NCI-H2196 (cell line): ENCODE results near the gene KCNG2.
A peak's percentile ranks its signal among the peaks of the same experiment; 100 is the strongest.

ENCODE experiments used
- DNase-seq: peaks from one replicate; lab custom pipeline; 2025; ENCODE audit not compliant: unreplicated experiment; lab: John Stamatoyannopoulos, UW

The KCNG2 gene

DNA sequence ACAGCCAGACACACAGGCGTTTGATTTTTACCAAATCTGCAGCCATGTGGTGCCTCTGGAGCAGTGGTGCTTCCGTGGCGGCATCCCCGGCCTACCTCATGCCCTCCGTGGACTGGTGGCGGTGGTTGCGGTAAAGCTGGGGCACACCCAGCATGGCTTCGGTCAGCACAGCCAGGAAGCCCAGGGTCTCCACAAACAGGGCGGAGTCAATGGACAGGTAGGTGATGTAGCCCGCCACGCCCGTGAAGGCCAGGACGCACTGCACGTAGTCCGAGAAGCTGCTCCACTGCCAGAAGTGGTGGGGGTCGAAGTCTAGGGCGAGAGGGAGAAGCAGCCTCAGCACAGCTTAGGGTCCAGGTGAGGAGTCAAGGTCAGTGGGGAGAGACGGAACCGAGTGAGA, 121.4 kb downstream of the KCNG2 start:
- DNase-seq: no peak

DNA sequence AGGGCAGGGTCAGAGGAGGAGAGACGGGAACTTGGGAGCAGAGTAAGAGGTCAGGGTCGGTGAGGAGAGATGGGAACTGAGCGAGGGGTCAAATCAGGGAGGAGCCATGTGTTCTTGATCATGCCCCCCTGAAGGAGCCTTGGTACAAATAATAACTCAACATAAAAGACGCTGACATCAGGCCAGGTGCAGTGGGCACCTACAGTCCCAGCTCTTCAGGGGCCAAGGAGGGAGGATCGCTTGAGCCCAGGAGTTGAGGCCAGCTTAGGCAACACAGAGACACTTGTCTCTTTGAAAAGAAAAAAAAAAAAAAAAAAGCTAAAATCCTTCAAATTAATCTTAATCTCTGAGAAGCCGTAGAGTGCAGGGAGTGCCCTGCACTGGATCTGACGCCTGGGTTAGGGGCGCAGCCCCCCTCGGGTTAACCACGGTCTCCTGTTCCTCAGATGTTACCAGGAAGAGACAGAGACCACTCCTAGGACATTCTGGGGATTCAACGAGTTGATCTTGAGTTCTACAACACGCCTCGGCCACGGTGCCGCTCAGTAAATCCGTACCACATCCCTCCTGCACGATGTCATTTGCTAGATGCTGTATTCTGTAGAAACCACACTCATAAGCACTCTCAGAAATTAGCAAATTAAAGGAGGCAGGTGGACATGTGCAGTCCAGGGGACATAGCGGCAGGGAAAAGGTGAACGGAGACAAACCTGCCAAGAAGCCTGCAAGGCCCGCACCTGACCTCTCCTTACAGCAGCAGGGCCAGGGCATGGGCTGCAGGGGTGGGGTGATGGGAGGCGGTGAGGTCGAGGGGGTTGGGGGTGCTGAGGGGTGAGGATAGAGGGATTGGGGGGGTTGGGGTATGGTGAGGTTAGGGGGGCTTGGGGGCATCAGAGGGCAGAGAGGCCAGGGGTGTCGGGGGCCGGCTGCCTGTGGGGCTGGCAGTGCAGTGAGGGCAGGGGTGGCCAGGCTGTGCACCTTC, 124.5 kb downstream of the KCNG2 start:
- DNase-seq: no peak

DNA sequence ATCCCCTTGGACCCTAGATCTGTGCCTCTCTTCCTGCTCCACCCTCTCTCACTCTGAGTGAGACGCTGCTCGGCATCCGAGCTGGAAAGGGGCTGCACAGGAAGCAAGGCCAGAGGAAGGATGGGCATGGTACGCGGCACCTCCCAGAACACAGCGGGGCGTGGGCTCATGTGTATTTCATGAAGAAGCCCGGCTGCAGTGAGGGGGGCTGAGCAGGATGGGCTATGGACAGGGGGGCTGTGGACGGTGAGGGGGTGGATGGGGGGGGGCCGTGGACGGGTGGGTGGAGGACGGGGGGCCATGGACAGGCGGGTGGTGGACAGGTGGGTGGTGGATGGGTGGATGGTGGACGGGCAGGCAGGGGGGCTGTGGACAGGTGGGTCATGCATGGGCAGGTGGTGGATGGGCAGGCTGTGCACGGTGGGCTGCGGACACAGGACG, 125.3 kb downstream of the KCNG2 start:
- no peak for DNase-seq

DNA sequence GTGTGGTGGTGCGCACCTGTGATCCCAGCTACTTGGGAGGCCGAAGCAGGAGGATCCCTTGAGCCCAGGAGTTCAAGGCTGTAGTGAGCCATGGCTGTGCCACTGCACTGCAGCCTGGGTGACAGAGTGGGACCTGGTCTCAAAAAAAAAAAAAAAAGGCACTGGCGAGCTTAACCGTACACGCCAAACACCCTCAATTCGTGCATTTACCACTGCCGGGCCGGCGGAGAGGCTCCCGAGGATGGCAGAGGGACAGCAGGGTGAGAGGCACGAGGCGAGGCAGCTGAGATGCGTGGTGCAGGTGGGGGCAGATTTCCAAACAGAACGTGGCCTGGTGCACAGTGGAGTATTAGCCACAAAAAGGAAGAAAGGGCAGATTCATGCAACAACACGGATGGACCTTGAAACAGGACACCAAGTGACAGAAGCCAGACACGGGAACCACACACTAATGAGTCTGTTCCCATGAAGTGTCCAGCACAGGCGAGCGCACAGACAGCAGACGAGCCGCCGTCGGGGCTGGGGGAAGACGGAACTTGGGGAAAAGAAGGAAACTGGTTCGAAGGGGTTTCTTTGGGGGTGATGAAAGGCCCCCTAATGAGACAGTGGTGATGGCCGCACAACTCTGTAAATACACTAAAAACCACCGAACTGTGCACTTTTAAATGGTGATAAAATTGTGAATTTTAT, 126.3 kb downstream of the KCNG2 start:
- DNase-seq: no peak

DNA sequence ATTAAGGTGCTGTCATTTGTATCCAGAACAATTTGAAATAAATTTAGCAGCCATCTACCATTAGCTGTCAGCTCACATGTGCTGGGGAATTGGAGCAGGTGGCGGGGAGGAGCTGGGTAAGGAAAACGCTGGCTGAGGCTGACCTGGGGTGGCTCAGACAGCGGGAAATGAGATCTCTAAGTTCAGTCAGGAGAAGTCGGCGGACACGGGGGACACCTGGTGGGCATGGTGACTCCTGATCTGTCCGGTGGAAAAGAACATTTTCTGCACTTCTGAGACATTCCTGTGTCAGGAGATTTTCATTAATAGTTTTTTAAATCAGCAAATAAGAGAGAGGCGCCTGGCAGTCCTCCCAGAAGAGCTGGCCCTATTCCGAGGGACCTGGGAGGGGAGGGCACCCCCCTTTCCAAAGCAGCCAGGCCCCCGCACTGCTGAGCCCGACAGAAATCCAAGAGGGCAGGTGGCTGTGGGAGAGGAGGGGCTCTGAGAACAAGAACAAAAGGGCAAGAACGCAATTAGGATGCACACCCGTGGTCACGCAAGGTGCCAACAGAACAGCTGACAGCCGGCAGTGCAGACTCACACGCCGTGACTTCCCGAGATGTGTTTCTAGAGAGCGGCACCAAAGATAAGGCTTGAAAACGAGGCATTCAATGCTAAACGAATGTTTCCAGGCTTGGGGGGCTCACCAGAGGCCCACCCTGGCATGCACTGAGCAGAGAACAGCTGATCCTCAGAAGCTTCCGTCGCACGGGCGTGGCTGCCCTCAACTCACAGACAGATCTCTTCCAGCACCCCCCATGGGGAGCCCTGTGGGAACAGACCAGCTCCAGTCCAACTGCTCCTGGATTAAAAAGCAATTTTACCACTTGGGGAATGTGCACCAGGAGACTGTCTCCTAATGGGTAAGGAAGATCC, 127.3 kb downstream of the KCNG2 start:
- peak; percentile 61 for DNase-seq

DNA sequence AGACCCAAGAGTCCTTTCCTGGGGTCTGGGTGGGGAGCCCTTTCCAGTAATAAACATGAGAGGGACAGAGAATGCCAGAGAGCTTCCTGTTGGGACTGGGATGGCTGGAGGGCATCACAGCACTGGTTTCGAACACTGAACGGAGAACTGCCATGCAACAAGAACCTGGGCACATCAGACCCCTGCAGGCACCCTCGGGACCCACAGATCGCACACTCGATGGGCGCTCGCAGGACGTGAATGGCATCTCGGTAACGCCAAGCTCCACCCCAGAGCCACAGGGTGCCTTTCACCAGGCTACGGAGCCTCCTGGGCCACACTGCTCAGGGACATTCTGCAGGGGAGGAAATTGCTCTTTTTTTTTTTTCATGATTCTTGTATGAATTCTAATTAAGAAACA, 128.6 kb downstream of the KCNG2 start:
- no peak for DNase-seq

DNA sequence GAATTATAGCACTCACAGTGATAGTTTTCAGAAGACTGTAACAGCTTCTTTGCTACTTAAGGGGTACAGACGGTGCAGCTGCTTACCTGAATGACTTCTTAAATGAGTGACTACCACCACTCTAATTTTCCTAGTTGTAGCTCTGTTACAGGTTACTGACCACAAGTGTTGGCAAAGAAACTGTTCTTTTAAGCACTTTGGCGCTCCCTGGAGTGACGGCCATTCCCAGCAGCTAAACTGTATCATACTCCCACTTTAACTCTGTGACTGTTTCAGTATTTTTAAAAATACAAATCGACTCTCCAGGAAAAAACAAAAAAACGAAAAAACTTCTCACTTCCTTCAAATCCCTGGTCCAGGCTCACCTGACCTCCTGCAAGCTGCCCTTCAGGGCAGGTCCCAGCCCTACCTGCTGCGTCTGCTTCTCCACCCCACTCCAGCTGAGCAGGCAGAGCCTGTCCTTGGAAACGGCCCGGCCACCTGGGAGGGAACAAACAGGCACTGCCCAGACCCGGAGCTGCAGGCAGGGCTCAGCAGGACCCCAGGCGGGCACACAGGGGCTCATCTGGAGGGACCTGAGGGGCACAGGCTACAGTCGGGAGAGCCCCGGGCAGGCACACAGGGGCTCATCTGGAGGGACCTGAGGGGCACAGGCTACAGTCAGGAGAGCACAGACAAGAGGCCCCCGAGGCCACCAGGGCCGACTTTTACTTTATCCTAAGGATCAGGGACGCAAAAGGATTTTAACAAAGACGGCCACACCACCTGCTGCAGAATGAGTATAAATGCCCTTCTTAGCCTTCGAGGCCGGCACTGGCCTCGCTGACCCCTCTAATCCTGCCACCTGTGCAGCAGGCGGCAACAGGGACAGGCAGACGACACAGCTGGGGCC, 129.2 kb downstream of the KCNG2 start:
- DNase-seq: no peak

DNA sequence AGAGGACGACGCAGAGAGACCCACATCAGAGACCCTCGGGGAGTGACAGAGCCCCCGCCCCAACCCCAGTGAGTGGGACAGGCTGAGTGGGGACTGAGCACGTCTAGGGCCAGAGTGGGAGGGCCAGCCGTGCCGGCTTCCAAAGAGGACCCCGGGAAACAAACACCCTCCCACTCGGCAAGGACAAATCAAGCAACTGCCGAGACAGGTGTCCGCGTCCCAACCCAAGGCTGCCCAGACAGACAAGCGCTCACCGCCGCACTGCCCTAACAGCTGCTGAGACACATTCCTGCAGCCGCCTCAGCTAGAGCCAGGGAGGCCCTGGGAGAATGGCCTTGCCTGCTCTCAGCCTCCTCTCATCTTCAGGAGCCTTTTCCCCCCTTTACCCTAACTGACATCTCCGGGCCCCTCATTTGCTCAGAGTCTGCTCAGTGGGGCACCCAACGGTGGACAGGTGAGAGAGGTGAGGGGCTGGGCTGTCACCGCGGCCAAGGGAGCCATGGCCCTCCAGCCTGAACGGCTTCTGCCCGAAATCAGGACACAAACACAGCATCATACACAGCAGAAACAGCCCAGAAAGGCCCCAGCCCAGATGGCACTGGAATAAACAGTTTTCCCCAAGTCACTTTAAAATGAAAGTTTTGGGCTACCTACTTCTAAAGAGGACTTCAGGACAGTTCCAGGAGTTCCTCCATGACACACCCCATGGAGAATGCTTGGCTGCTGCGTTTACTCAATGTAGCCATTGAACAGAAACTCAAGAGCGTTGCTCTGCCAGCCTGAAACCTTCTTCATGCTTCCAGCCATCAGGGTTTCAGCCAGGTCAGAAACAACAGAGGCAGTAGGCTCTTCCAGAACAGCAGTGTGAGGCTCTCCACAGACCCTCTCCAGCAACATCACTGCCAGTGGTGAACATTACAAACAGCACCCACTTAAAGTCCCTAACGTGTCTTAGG, 130.1 kb downstream of the KCNG2 start:
- DNase-seq: no peak

DNA sequence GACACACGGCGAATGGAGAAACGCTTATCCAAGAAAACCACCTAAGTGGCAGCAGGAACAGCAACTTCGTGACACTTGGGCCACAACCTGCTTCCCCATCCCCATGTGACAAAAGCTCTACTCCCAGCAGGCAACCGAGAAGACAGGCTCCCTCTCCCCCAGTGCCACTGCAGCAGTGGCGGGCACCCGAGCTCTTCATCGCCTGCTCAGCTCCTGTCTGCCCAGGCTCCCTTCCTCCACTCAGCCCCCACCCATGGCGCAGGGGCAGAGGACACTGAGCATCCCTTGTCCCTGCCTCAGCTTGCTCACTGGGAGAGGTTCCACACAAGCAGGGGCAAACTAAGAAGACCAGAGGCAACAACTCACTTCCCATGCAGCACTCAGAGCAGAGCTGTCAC, 130.8 kb downstream of the KCNG2 start:
- no peak for DNase-seq

DNA sequence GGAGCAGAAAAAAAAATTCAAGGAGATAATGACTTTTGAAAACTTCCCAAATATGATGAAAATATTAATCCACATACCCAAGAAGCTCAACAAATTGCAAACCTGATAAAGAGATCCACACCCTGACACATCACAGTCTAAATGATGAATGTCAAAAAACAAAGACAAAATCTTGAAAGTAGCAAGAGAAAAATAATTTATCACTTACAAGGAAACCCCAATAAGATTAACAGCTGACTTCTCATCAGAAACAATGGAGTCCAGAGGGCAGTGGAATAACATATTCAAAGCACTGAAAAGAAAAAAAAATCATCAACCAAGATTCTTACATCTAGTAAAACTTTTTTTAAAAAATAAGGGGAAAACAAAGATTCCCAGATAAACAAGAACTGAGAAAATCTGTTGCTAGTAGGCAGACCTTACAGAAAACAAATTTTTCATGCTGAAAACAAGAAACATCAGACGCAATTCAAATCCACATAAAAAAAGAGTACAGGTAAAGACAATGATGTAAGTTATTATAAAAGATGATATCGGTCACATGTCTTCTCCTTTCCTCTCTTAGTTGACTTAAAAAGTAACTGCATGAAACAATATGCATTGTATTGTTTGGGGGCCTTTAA, 132.4 kb downstream of the KCNG2 start:
- DNase-seq: no peak

DNA sequence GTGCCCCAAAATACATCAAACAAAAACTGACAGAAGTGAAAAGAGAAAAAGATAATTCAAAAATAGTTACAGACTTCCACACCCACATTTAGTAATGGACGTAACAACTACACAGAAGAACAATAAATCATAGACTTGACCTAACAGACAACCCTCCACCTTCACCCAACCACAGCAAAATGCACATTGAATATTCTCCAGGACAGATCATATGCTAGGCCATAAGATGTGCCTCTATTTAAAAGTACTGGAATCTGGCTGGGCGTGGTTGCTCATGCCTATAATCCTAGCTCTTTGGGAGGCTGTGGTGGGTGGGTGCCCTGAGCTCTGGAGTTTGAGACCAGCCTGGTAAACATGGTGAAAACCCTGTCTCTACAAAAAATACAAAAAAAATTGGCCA, 133.7 kb downstream of the KCNG2 start:
- no peak for DNase-seq

DNA sequence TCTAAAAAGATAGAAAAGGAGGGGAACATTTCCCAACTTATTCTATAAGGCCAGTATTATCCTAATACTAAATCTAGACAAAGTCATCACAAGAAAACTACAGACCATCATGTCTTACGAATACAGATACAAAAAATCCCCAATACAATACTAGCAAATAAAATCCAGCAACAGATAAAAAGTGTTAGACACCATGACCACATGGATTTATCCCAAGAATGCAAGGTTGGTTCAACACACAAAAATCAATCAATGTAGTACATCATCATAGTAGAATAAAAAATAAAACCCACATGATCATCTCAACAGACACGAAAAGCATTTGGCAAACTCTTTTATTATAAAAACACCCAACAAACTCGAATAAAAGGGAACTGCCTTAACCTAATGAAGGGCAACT, 135.2 kb downstream of the KCNG2 start:
- no peak for DNase-seq

DNA sequence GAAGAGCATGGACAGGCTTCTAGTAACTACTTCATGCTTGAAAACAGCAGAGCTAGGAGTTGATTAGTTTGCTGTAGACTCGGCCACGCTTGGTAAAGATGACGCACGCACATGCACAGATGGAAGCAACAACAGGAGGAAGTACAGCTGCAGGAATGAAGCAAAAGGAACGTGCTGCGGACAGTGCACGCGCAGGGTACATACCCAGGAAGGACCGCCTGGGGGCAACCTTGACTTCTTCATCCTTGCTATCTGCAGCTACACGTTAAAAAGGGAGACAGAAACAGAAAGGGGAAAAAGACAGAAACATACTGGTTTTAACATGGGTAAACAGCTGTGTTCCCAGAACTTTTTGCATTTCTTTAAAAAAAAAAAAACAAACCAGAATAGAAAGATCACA, 136.0 kb downstream of the KCNG2 start:
- DNase-seq: no peak

DNA sequence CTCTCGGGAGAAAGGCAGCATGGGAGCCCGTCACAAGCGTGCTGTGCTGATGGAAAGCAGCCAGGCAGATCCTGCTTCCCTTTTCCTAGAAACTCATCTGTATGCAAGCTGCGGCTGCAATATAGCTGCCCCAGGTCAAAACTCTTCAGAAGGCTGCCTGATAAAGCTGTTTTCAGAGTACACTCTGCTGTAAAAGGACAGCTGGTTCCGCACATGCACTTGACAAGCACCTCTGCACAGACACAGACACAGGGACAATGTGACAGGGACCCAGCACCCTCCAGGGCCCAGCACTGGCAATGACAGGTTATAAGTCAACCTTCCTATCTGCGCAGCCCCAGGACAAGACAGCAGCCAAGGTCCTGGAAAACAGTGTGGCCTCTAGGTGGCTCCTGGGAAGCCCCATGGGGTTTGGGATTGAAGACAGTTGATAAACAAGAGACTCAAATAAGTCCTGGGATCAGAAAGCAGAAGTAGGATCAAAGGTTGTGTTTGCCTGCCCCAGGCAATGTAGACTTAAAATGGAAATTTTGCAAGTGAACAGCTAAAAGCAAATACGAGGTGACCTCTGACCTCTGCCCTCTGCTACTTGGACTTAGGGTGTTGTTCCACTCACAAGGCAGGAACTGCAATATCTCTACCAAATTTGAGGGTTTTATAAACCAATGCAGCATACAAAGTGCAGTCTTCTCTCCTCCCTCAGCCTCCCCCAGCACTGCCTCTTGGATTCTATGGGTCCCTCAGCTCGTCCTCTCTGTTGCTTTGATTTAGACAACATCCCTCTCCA, 136.8 kb downstream of the KCNG2 start:
- DNase-seq: no peak

DNA sequence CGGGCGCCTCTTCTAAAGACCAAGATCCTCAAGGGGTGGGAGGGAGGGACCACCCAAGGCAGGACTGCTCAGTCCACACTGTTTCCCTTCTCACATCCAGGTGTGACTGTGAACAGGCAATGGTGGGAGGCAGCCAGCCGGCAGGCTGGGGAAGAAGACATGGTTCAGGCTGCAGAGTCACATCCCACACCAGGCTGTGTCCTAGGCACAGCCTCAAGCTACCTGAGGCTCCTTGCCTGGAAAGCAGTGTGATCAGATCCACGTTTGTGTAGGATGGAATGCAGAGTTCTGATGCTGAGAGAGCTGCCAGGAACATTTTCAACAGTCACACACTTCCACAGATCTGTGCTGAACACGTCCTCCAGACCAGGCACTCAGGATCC, 137.4 kb downstream of the KCNG2 start:
- no peak for DNase-seq

DNA sequence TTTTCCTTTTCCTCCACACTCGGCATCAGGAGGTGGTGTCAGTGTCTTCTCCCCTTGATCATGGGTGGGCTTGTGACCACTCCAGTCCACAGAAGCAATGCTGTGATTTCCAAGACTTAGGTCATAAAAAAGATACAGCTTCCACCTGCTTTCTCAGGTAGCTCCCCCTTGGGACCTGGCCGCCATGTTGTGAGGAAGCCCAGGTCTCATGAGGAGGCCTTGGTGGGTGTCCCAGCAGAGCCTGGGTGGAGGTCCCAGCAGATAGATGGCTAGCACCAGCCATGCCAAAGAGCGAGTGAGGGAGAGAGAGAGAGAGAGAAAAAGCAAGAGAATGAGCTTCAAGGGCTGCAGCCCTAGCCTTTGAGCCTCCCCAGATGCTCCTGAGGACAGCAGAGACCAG, 137.8 kb downstream of the KCNG2 start:
- no peak for DNase-seq

DNA sequence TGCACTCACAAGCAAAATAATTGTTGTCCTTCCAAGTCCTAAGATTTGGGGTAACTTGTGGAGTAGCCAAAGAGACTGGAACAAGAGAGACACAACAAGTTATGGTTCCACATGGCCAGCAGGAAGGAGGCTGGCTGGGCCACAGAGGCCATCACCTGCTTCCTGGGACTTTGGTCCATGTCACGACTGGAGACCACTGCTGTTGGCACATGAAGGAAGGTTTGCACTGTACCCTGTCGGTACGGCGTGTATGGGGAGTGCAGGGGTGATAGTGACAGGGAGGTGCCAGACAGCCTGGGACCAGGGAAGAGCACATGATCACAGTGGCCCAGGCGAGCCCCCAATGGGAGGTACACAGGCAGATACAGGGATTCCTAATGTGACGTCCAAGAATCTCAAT, 138.2 kb downstream of the KCNG2 start:
- no peak for DNase-seq

DNA sequence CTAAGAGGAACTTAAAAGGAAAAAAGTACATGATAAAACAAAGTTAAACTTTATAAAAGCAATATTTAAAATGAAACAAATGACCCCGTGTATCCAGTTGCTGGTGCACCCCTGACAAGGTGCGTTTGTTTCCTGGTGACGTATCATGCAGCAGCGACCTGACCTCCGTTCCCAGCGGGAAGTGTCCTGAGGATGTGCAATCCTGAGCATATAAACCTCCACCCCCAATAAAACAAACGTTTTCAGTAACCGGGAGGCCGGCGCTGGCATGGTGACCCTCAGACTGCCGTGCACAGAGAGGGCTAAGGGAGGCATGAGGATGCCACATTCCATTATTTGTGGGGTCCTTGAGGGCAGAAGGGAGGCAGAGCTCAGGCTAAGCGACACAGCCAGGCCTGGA, 138.9 kb downstream of the KCNG2 start:
- DNase-seq: no peak
